ENCODE results near the gene BCL2.

The BCL2 gene

DNA sequence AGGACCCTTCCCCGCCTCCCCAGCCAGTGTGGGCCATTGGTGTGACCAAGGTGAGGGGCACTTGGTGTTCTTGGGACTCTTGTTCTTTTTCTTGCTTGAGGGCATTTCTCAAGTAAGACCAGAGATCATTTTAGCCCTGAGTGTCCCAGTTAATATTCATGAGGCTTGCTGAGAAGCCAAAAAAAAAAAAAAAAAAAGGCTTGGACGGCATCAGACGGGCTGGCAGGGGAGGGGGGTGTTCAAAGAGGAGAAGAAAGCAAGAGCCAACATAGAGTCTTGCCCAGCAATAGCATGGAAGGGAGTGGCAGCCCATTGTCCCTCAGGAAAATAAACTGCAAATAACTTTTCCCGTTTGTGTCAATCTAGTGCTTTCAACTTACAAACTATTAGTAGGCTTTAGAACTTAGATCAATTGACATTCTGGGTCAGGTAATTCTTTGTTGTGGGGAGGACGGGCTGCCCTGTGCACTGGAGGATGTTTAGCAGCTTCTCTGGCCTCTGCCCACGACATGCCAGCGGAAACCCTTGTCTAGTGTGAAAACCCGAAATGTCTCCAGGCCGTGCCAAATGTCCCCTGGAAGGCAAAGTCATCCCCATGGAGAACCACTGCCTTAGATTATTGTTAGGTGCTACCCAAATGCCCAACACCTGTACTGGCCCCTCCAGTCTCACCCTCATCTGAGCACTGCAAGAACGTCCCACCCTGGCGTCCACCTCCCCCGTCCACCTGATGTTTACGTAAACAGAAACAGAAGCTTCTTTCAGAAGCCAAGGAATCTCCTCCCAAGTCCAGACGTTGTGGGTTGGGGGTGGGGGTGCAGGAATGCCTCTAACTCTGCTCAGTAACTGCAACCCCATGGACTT lies 163.4 kb downstream of the BCL2 start:
- no peak for DNase-seq (ENCODE audit: low read depth)

DNA sequence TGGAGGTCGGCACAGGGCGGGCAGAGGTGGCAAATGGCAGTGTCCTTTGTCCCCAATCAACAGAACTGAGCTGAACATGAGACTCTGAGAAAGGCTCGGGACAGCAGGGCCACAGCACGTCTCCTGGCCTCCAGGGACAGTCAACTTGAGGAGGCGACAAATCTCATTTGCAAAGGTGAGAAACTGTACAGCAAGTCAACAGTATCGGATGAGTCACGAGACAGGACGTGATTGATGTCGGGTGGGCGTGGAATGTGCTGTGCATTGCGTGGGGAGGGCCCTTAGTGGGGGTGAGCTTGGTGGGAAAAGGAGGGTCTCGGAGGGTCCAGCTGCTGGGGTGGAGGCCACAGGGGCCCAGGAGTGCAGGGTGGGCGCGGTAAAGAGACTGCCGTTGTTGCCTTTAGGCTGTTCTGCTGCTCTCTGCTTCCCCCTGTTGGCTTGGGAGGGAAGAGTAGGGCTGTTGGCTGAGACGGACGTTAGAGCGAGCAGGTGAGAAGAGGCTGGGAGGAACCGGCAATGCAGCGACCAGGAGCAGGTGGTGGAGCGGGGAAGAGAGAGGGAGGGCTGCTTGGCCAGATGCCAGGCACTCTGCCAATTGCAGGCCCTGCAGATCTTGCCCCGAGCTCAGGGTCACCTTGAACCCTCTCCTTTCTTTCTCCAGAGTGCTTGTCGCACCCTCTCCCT lies 164.3 kb downstream of the BCL2 start:
- DNase-seq (ENCODE audit: low read depth) = peak; percentile 73

DNA sequence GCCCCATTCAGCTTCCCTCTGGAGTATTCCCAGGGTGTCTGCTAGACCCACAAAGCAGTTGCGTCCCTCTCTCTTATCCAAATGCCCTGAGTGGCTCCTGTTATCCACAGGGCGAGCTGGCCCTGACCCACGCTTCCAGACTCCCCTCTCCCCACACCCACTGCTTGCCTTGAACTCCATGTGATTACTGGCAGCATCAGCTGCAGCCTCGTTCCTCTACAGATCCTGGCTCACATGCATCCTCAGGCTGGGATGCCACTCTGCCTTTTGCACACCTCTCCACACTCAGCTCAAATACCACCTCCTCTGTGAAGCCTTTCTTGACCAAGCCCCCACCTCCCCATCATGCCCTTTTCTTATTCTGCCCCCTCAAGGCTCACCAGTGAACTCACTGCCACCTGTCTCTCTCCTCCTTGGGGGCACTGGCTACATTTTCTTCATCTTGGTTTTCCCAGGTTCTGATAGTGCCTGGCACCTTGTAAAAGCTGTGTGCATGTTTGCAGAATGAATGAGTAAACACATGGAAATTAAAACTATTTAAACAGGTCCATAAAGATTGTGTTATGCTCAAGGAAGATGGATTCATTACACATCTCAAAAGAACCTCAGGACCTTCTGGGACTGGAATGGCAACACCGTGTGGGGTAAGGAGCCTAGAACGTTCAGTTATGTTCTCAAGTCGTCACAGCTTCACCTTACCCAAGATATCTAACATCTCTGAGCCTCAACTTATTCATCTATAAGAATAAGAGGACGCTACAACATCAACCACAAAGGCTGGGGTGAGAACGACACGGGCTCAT lies 165.0 kb downstream of the BCL2 start:
- DNase-seq (ENCODE audit: low read depth) = no peak

DNA sequence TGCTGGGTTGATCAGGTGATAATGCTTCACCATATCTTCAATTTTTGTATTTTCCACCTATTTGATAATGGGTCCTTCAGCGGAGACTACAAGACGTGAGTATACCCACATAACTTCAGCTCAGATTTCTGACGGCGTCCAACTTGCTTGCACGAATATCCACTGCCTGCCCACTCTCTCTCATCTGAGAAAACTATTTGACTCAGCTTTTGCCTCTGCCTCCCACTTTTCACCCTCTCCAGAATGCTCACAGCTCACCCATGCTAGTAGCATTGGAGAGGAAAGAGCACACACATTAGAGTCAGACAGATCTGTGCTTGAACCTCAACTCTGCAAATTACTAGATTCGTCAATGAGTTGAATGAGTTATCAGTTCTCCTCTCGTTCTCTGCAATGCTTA lies 166.8 kb downstream of the BCL2 start:
- no peak for DNase-seq (ENCODE audit: low read depth)

DNA sequence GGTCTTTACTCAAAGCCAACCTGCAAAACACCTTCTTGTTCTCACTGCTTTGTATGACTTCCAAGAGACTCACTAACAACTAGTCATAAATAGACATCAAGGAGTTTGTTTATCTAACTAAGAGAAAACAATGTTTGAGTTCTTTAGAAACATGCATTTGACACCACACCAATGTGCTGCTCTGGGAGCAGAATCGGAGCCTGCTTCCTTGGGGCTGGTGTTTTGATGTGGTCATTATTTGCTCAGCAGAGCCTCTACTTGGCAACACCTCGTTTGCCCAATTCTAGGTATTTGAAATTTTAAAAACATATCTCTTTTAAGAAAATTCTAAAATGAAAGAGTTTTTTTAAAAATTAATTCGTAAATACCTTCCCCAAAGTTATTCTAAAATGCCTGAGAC lies 167.5 kb downstream of the BCL2 start:
- no peak for DNase-seq (ENCODE audit: low read depth)

DNA sequence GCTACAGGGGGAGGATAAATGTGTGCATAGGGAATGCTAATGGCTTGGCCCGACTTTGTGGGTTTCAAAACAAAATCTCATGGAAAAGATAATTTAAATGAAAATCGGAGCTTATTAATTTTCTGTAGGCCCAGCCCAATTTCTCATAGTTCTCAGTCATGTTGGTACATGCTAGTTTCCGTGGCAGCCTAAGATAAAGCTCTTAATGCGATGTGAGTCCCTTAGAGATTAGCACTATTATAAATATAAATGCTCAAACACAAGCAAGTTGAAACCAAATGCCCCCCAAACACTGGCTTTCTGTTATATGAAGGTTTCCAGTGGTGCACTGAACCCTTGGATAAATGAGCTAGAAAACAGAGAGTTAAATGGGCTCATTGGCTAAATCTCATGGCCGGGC lies 168.0 kb downstream of the BCL2 start:
- DNase-seq (ENCODE audit: low read depth) = no peak

DNA sequence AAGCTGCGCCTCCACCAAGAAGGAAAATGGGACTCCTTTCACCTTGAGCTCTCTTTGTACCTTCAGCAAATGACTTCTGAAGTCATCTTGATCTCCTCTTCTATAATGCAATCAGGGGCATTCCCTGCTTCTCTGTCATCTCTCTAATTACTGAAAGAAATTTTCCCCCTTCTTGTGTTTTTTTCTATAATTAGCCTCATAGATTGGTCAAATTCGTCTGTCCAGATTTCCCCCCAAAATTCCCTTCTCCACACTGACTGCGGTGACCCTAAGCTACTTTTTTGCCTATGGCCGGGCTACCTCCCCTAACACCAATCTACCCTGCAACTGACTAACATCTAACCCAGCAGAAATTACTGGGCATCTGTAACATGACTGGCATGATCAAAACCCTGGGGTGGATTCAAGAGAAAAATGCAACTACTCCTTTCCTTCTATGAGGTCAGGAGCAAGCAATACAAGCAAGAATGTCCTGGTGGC lies 168.6 kb downstream of the BCL2 start:
- DNase-seq (ENCODE audit: low read depth) = no peak

DNA sequence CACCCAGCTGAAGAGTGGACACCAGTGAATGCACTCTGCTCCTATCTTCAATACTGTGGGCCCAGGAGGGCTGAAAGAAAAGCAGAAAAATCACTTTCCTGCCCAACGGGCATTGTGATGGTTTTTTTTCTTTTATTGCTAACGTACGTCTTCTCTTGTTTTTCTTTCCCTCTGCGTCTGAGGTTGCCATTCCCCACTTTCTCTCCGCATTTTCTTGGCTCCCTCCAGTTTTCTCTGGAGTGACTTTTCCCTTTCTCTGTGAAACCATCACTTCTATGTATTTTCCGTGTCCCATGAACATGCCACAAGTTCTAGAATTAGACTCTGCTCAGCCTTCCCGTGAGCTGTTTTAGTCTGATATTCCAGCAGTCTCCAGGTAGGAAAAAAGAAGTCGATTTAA lies 169.2 kb downstream of the BCL2 start:
- no peak for DNase-seq (ENCODE audit: low read depth)

DNA sequence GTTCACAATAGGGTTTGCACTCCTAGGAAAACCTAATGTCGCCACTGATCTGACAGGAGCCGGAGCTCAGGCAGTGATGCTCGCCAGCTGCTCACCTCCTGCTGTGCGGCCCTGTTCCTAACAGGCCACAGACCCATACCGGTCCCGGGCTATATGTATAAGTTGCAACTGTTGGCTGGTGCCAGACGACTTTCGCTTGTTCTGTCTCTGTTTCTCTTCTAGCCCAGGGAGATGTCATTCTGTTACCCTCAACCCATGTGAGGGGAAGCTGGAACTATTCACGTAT lies 170.3 kb downstream of the BCL2 start:
- DNase-seq (ENCODE audit: low read depth) = no peak

DNA sequence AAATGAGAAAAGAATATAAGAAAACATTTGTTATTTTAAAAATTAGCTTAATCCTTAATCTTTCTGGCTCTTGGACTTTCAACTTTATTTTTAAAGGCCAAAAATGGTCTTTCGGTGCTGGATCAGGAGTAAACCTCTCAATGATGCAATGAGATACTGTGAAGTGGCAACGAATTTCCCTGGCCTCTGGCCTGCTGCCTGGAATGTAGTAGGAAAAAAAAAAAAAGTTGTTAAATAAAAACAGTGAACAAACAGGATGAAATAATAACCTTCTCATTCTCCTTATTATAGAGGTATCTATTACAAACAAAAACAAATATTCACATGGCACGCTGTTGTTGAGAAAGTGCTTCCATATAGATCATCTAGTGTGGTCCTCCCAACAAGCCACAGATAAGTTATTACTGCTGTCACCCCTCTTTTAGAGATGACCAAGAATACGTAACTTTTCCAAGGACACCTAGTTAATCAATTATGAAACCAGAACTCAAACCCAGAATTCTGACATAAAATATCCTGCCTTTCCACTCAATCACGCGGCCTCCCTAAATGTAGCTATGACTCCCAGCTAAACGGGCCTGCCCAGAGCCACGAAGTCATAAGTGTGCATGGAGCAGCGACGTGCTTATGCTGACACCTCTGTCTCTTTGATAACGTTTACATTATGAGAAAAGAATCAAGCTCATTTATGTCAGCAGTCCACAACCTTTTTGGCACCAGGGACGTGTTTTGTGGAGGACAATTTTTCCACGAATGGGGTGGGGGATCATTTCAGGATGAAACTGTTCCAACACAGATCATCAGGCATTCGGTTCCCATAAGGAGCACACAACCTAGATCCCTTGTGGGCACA lies 170.9 kb downstream of the BCL2 start:
- DNase-seq (ENCODE audit: low read depth) = no peak

DNA sequence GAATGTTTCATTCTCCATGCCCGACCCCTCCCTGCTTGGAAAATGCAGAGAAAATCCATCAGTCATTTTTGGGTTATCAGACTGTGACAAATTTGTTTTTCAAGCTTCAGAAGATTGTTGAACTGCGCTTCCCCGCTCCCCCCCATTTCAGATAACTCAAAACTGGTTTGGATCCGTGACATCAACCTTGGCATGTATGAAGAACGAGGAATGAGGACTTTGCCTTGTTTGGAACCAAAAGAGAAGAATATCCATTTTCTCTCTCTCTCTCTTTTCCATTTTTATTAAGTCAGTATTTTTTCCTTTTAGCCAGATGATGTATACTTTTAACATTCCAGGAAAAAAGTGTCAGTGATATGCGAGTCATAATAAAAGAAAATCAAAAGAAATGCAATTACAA lies 171.6 kb downstream of the BCL2 start:
- no peak for DNase-seq (ENCODE audit: low read depth)

DNA sequence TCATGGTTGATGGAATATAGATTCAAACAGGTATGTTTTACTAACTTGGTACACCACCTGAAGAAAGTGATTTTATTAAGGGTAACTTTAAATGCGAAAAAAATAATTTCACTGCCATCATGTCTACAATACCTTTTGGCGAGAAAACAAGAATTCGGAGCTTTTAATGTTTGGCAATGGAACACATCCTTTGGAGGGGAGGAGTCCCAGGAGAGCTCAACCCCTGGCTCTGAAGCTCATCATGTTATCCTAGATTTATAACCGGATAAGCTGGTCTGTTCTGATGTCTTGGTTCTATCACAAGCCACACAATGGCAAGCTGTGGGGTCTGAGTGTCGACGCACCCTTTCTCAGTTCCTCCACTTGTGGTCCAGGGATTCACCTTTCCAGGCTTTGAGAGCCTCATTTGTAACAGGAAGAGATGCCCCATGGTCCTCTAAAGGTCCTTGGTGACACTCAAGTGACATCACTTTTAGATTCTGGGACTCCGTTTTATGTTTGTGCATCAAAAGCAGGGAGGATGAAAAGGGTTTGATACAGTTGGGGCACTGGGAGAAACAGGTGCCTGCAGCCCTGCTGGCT lies 172.7 kb downstream of the BCL2 start:
- no peak for DNase-seq (ENCODE audit: low read depth)

DNA sequence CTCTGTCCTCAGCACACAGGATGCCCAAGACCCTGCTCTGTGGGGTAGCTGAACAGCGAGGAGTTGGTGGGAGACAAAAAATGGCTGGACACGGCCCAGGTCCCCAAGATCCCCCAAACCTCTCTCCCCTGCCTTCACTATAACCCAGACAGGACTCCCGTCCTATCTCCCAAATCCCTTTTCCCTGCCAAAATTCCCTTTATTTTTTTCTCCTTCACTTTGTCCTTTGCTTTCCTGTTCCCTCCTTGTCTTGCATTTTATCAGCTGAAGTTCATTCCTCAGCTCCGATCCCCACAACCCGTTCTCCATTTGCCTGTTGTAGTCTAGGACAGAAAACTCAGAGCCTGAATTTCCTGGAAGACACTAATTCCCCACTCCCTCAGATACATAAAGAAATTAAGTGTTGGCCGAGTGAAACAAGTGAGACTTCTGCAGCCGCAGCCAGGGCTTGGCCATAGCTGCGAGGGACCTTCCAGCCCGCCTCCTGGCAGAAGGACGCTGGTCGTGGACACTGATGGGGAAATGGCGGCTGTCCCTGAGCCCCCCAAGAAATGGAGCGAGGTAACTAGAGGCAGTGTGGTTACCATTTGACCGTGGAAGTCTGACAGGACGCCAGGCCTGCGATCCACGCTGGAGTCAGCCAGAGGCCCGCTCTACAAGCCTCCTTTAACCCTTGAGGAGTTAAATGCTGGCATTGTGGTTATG lies 173.6 kb downstream of the BCL2 start:
- no peak for DNase-seq (ENCODE audit: low read depth)

DNA sequence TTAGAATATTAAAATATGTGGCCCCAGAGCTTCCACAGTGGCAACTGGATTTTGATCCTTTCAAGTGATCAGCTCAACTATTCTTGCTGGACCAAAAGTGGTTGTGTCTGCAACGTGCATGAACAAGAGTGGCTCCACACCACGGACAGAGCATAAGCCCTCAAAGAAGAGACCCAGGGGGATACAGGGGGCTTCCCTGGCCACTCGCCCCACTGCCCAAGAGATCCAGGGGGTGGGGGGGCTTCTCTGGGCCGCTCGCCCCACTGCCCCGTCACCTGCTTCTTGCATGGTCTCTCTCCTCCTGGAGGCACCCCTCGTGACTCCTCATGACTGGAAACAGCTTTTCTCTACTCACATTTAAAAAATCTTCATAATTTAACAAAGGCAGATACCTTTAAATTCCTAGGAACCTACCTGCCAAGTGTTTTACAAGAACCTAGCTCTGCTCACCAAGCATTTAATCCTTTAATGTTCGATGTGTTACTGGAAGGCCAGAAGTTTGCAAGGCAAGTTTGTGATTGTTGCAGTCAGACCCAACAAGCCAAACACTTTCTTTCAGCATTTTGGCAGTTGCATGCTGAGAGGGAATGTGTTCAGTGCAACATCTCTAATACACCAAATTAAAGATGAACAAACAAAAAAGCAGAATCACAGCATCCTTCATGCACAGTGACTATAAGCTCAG lies 174.3 kb downstream of the BCL2 start:
- DNase-seq (ENCODE audit: low read depth) = no peak

DNA sequence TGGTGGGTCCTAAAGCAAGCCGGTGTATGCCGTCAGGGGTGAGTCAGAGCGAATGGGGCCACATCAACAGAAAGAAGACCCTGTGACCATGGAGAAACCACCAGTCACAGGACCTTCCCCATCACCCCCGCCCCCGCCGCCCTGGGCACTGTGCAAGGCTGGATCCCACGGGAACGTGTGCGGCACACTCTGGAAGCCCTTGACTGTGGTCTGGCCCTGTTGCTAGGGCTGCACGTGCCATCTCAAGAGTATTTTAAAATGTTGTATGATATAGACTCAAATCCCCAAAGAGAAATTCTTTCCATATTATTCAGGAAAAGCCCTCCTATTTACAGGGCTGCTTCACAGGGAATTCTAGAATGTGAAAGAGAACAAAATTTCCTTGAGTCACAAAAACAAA lies 174.8 kb downstream of the BCL2 start:
- DNase-seq (ENCODE audit: low read depth) = no peak

DNA sequence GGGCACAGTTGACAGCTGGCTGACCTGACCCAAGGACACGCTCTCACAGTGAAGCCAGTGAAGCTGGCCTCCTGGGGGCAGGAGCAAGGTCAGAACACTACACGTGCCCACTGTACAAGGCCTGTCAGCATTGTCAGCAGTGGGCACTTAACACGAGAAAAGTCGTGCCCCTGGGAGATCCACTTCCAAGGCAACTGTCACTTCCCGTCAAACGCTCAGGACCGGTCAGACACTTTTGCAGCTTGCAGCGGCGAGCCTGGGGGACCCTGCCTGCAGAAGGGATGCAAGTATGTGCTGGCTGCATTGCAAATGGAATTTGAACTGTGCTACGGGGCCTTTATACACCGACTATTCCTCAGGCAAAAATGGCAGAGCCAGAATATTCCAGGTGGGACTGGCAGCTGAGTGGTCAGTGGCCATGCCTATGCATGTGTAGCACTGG lies 176.2 kb downstream of the BCL2 start:
- DNase-seq (ENCODE audit: low read depth) = no peak

DNA sequence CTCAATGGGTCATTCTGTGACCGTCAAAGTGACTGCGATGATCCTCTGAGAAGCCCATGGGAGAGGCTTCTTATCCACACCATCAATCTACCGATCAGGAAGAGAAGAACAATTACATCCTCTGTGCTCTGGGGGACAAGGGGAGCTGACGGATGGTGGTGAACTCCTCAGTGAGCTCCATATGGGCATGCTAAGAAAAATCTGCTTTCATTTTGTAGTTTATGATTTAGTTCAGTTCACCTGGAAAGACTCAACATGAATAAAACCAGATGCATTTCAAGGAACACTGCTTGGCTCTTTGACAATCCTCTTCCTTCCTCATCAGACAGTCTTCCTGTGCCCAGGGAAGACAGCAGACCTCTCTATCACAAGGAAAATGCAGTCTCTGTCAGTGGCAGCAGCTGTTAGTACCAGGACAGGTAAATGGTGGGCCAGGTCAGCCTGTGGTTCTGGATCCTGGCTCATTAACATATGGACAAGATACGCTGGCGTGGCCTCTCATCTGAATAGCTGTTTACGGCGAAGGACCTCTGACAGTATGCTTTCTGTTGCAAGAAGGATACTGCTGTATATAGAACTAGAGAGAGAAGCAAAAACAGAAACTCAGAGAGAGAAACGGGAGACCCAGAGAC lies 176.9 kb downstream of the BCL2 start:
- DNase-seq (ENCODE audit: low read depth) = no peak

DNA sequence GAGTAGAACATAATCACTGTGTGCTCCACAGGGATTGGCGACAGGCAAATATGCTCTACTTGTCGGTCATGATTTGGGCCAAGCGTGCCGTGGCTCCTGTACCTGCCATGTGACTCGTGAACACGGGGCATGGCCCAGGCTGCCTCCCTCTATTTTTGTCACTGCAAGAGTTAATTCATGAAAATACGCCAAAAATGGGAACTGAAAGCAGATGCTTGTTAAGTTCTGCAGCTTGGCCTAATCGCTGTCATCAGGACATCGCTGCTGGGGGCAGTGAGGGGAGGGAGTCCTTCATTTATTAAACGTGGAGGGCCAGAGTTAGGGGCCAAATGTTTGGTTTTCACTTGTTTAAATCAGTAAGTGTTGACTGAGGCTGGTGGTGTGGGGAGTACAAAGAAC lies 177.8 kb downstream of the BCL2 start:
- DNase-seq (ENCODE audit: low read depth) = no peak

DNA sequence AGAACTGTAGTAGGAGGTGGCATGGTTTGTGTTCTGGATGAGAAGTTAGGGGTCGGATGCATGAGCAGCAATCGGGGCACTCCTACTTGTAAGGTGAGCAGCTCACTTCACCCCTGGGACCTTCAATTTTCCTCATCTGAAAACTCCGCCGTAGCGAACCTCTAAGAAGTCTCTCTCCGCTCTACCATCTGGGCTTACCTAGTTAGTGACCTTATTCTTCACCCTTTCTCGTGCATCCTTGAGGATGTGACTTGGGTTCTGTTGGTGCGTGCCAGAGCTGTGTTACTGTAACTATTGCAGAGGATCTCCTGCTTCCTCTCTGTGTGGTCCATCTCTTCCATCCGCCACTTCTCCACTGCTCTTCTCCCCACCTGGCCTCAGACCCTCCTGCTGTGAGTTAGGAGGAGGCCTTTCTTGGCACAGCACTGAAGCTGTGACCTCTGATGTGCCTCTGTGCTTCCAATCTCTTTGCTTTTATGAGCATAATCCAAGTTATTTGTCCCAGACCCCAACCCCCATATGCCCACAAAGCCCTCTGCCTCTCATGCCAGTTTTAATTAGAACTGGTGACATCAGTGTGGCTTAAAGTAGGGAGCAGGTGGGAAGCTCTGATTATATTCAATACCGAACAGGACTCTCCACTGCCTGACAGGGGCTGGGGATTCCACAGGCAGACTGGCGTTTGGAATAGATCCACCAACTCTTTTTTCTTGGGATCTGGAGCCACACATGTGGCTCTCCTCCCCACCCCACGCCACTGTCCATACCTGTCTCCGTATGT lies 178.4 kb downstream of the BCL2 start:
- DNase-seq (ENCODE audit: low read depth) = no peak
